GM23338 (cell line): Measurements from ENCODE around the gene IL31.

ENCODE experiments used
- CREB1 ChIP-seq: fragments of 250-450 bp; sonication (Bioruptor Pico); IDR thresholded peaks from 2 replicates; pipeline ENCODE4 v1.5.0; 2020; ENCODE audit warnings: low read depth, mild to moderate bottlenecking, moderate library complexity
- EZH2 ChIP-seq: fragments of 200-600 bp; sonication (generic); IDR thresholded peaks from one replicate; pipeline ENCODE4 v1.8.0; 2017; ENCODE audit warnings: antibody characterized with exemption, mild to moderate bottlenecking, low read depth; ENCODE audit not compliant: unreplicated experiment
- EZH2phosphoT487 ChIP-seq: fragments of 200-600 bp; sonication (generic); IDR thresholded peaks from one replicate; pipeline ENCODE4 v1.8.1; 2018; ENCODE audit warnings: antibody characterized with exemption; ENCODE audit not compliant: unreplicated experiment
- JUNB ChIP-seq: IDR thresholded peaks from one replicate; pipeline ENCODE4 v1.6.1; 2016; ENCODE audit warnings: antibody characterized with exemption; ENCODE audit not compliant: unreplicated experiment
- NANOG ChIP-seq: IDR thresholded peaks from 2 replicates; pipeline ENCODE4 v1.6.1; 2016; ENCODE audit warnings: antibody characterized with exemption, borderline replicate concordance
- POLR2AphosphoS5 ChIP-seq: IDR thresholded peaks from 2 replicates; pipeline ENCODE4 v1.6.1; 2016; ENCODE audit warnings: antibody characterized with exemption, low read depth
- ZNF114 ChIP-seq: fragments of 250-450 bp; sonication (Bioruptor Pico); IDR thresholded peaks from 2 replicates; pipeline ENCODE4 v1.5.0; 2020; ENCODE audit warnings: mild to moderate bottlenecking, moderate library complexity
- ZNF331 ChIP-seq: fragments of 250-450 bp; sonication (Bioruptor Pico); IDR thresholded peaks from 2 replicates; pipeline ENCODE4 v1.5.0; 2020; ENCODE audit warnings: low read depth, mild to moderate bottlenecking, moderate library complexity
- TF ChIP-seq, protein P1 (sequence below), 2 experiments: fragments of 200-600 bp in 1 of 2; sonication (generic) in 1 of 2; conservative IDR thresholded peaks; 2 replicates each; pipeline versions ENCODE4 v1.5.1 to v1.6.1; 2016 to 2017; ENCODE audit warnings: antibody characterized with exemption in 2 of 2, low read depth in 2 of 2, mild to moderate bottlenecking in 2 of 2, moderate library complexity in 1 of 2
- TF ChIP-seq, protein P2 (sequence below): IDR thresholded peaks from one replicate; pipeline ENCODE4 v1.6.1; 2018; ENCODE audit warnings: antibody characterized with exemption; ENCODE audit not compliant: unreplicated experiment
- TF ChIP-seq, protein P3 (sequence below): IDR thresholded peaks from 2 replicates; pipeline ENCODE4 v1.6.1; 2016; ENCODE audit warnings: antibody characterized with exemption
- TF ChIP-seq, protein P4 (sequence below): fragments of 250-450 bp; sonication (Bioruptor Pico); IDR thresholded peaks from 2 replicates; pipeline ENCODE4 v1.5.0; 2020; ENCODE audit warnings: mild to moderate bottlenecking, moderate library complexity

DNA sequence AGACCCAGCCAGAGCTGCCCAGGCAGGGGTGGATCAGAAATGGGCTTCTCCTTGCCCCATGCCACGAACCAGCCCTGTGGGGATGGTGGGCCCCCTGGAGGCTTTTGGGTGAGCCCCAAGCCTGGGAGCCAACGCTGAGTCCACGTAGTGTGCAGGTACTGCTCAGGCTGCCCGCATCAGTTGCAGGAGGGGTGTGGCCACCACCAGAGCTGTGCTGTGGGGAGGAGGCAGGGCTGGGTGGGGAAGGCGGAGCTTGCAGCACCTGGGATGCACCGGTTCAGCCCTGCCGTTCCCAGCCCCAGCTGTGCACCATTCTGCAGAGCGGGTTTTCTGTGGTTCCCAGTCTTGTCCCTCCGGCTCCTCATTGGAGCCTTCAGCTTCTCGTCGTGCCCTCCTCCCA lies 36.3 kb downstream of the IL31 start:
- TF ChIP-seq ZNF331 (no peak), POLR2AphosphoS5 (no peak), CREB1 (no peak), JUNB (no peak), EZH2 (no peak), NANOG (no peak), EZH2phosphoT487 (no peak), ZNF114 (no peak)
- TF ChIP-seq, protein P1, sequence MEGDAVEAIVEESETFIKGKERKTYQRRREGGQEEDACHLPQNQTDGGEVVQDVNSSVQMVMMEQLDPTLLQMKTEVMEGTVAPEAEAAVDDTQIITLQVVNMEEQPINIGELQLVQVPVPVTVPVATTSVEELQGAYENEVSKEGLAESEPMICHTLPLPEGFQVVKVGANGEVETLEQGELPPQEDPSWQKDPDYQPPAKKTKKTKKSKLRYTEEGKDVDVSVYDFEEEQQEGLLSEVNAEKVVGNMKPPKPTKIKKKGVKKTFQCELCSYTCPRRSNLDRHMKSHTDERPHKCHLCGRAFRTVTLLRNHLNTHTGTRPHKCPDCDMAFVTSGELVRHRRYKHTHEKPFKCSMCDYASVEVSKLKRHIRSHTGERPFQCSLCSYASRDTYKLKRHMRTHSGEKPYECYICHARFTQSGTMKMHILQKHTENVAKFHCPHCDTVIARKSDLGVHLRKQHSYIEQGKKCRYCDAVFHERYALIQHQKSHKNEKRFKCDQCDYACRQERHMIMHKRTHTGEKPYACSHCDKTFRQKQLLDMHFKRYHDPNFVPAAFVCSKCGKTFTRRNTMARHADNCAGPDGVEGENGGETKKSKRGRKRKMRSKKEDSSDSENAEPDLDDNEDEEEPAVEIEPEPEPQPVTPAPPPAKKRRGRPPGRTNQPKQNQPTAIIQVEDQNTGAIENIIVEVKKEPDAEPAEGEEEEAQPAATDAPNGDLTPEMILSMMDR (conservative IDR thresholded peaks at IDR 0.05; ENCODE audit: low read depth in 2 of 2): no peak
- TF ChIP-seq, protein P2, sequence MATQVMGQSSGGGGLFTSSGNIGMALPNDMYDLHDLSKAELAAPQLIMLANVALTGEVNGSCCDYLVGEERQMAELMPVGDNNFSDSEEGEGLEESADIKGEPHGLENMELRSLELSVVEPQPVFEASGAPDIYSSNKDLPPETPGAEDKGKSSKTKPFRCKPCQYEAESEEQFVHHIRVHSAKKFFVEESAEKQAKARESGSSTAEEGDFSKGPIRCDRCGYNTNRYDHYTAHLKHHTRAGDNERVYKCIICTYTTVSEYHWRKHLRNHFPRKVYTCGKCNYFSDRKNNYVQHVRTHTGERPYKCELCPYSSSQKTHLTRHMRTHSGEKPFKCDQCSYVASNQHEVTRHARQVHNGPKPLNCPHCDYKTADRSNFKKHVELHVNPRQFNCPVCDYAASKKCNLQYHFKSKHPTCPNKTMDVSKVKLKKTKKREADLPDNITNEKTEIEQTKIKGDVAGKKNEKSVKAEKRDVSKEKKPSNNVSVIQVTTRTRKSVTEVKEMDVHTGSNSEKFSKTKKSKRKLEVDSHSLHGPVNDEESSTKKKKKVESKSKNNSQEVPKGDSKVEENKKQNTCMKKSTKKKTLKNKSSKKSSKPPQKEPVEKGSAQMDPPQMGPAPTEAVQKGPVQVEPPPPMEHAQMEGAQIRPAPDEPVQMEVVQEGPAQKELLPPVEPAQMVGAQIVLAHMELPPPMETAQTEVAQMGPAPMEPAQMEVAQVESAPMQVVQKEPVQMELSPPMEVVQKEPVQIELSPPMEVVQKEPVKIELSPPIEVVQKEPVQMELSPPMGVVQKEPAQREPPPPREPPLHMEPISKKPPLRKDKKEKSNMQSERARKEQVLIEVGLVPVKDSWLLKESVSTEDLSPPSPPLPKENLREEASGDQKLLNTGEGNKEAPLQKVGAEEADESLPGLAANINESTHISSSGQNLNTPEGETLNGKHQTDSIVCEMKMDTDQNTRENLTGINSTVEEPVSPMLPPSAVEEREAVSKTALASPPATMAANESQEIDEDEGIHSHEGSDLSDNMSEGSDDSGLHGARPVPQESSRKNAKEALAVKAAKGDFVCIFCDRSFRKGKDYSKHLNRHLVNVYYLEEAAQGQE: no peak
- TF ChIP-seq, protein P3, sequence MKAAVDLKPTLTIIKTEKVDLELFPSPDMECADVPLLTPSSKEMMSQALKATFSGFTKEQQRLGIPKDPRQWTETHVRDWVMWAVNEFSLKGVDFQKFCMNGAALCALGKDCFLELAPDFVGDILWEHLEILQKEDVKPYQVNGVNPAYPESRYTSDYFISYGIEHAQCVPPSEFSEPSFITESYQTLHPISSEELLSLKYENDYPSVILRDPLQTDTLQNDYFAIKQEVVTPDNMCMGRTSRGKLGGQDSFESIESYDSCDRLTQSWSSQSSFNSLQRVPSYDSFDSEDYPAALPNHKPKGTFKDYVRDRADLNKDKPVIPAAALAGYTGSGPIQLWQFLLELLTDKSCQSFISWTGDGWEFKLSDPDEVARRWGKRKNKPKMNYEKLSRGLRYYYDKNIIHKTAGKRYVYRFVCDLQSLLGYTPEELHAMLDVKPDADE: no peak
- TF ChIP-seq, protein P4, sequence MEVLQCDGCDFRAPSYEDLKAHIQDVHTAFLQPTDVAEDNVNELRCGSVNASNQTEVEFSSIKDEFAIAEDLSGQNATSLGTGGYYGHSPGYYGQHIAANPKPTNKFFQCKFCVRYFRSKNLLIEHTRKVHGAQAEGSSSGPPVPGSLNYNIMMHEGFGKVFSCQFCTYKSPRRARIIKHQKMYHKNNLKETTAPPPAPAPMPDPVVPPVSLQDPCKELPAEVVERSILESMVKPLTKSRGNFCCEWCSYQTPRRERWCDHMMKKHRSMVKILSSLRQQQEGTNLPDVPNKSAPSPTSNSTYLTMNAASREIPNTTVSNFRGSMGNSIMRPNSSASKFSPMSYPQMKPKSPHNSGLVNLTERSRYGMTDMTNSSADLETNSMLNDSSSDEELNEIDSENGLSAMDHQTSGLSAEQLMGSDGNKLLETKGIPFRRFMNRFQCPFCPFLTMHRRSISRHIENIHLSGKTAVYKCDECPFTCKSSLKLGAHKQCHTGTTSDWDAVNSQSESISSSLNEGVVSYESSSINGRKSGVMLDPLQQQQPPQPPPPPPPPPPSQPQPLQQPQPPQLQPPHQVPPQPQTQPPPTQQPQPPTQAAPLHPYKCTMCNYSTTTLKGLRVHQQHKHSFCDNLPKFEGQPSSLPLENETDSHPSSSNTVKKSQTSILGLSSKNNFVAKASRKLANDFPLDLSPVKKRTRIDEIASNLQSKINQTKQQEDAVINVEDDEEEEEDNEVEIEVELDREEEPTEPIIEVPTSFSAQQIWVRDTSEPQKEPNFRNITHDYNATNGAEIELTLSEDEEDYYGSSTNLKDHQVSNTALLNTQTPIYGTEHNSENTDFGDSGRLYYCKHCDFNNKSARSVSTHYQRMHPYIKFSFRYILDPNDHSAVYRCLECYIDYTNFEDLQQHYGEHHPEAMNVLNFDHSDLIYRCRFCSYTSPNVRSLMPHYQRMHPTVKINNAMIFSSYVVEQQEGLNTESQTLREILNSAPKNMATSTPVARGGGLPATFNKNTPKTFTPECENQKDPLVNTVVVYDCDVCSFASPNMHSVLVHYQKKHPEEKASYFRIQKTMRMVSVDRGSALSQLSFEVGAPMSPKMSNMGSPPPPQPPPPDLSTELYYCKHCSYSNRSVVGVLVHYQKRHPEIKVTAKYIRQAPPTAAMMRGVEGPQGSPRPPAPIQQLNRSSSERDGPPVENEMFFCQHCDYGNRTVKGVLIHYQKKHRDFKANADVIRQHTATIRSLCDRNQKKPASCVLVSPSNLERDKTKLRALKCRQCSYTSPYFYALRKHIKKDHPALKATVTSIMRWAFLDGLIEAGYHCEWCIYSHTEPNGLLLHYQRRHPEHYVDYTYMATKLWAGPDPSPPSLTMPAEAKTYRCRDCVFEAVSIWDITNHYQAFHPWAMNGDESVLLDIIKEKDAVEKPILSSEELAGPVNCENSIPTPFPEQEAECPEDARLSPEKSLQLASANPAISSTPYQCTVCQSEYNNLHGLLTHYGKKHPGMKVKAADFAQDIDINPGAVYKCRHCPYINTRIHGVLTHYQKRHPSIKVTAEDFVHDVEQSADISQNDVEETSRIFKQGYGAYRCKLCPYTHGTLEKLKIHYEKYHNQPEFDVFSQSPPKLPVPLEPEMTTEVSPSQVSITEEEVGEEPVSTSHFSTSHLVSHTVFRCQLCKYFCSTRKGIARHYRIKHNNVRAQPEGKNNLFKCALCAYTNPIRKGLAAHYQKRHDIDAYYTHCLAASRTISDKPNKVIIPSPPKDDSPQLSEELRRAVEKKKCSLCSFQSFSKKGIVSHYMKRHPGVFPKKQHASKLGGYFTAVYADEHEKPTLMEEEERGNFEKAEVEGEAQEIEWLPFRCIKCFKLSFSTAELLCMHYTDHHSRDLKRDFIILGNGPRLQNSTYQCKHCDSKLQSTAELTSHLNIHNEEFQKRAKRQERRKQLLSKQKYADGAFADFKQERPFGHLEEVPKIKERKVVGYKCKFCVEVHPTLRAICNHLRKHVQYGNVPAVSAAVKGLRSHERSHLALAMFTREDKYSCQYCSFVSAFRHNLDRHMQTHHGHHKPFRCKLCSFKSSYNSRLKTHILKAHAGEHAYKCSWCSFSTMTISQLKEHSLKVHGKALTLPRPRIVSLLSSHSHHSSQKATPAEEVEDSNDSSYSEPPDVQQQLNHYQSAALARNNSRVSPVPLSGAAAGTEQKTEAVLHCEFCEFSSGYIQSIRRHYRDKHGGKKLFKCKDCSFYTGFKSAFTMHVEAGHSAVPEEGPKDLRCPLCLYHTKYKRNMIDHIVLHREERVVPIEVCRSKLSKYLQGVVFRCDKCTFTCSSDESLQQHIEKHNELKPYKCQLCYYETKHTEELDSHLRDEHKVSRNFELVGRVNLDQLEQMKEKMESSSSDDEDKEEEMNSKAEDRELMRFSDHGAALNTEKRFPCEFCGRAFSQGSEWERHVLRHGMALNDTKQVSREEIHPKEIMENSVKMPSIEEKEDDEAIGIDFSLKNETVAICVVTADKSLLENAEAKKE: no peak
